Neural progenitor cell (in vitro differentiated cells): ENCODE results near the gene MT1A.

ENCODE experiments used
- CTCF ChIP-seq: fragments of 200-600 bp; sonication (generic); IDR thresholded peaks from 2 replicates; pipeline ENCODE4 v1.5.1; 2017; ENCODE audit warnings: antibody characterized with exemption, mild to moderate bottlenecking
- EZH2 ChIP-seq: fragments of 200-600 bp; sonication (generic); IDR thresholded peaks from 2 replicates; pipeline ENCODE4 v1.6.1; 2017; ENCODE audit warnings: antibody characterized with exemption, mild to moderate bottlenecking, moderate library complexity
- EZH2phosphoT487 ChIP-seq: fragments of 200-600 bp; sonication (generic); IDR thresholded peaks from 2 replicates; pipeline ENCODE4 v1.6.1; 2017; ENCODE audit warnings: antibody characterized with exemption

- TF ChIP-seq EZH2 (peak; percentile 68), CTCF (no peak), EZH2phosphoT487 (peak; percentile 69)
These were observed 29.4 kb downstream of the MT1A start, which contains the start of gene MT1G for GRCh38 chr16:56667581-56668571.
